ENCODE results near the gene SEMA5A. TPM values are rescaled to one million over a fixed set of nuclear protein-coding genes. Genes with fewer than 3 reads are reported as not detected.

The SEMA5A gene
- total RNA-seq, 6 experiments from 2014 or later: 54.2 to 69.7 (median 59.9) TPM

DNA sequence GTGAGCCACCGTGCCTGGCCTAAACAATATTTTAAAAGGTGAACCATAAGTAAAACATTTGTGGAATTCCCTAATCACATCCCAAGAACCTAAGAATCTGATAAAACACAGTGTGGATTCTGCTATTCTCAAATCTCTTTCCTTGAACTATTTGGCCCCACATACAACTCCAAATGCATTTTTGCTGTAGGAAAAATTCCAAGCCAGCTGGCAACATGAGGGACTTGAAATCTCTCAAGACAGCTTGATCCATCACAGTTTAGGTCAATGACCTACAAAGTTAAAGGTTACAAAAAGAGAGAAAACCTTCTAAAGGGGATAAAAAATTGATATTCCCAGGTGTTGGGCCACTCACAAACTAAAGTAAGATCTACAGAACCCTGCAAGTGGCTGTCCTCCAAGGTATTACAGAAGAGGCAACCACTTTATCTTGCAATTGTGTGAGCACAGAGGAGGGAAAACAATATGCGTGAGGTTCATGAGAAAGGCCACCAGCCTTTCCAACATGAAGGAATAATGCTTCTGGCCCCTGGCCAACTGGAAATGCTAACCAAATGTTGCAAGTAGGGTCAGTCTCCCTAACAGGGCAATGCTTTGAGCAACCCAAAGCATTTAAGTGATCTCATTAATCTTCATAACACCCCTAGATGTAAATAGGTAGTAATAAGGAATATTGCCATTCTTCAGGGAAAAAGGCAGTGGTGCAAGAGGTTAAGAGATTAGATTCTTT is 221.4 kb downstream of the SEMA5A start:
- Mint-ChIP-seq H3K36me3 (ENCODE audit: low read depth) (peaks cover 7% of the 10 kb centered on the region; the same call in 1 of the 2 replicates), H3K4me3 (no peak overlapping the region), H3K9me3 (no peaks in the 10 kb centered on the region), H3K27me3 (ENCODE audit: insufficient read depth) (no peaks in the 10 kb centered on the region), H3K27ac (no peak overlapping the region), H3K4me1 (ENCODE audit: low read depth) (peaks cover 21% of the 10 kb centered on the region)
- TF ChIP-seq CTCF (IDR thresholded peaks at IDR 0.05): no peak
- DNase-seq: no peak

- Mint-ChIP-seq H3K9me3 (no peaks in the 10 kb centered on the region), H3K4me3 (no peak overlapping the region), H3K27me3 (ENCODE audit: insufficient read depth) (no peaks in the 10 kb centered on the region), H3K36me3 (ENCODE audit: low read depth) (peaks cover 7% of the 10 kb centered on the region; the same call in 1 of the 2 replicates), H3K27ac (no peak overlapping the region), H3K4me1 (ENCODE audit: low read depth) (peaks cover 23% of the 10 kb centered on the region)
- DNase-seq: no peak
- TF ChIP-seq CTCF (IDR thresholded peaks at IDR 0.05): no peak
These were observed 225.2 kb downstream of the SEMA5A start for GRCh38 chr5:9320652-9321051.

DNA sequence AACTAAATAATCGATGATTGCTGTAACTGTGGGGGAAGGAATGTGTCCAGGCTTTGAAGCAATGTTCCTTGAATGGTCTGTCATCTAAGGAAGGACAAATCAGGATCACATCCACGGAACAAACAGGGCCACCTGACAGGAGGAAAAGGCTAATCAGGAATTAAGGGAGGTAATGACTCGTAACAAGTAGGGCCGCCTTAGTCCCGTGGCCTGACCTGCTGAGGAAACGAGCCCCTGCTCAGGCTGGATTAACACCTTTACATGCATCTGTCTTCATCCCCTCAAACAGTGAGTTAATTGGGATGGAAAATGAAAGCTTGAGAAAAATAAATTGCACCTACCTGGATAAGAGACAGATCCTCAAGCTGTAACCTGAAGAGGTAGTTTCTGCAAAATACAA is 227.8 kb downstream of the SEMA5A start:
- no peak for DNase-seq
- no peaks in the 10 kb centered on the region; the same call in 1 of the 2 replicates for H3K27me3 Mint-ChIP-seq (ENCODE audit: insufficient read depth)
- peaks cover 7% of the 10 kb centered on the region; the same call in 1 of the 2 replicates for H3K36me3 Mint-ChIP-seq (ENCODE audit: low read depth)

GRCh38 chr5:9316733-9317132 is 229.1 kb downstream of the SEMA5A start:
- no peak for DNase-seq
- TF ChIP-seq CTCF (IDR thresholded peaks at IDR 0.05): no peak
- Mint-ChIP-seq H3K4me3 (no peak overlapping the region), H3K27ac (no peak overlapping the region), H3K27me3 (ENCODE audit: insufficient read depth) (no peaks in the 10 kb centered on the region; the same call in 1 of the 2 replicates), H3K9me3 (no peaks in the 10 kb centered on the region), H3K36me3 (ENCODE audit: low read depth) (peaks cover 12% of the 10 kb centered on the region; the same call in 1 of the 2 replicates), H3K4me1 (ENCODE audit: low read depth) (peaks cover 8% of the 10 kb centered on the region)

More for the DNA sequence above, 227.8 kb downstream of the SEMA5A start:
- Mint-ChIP-seq H3K9me3 (no peaks in the 10 kb centered on the region), H3K27ac (no peak overlapping the region), H3K4me3 (no peak overlapping the region), H3K4me1 (ENCODE audit: low read depth) (peaks cover 8% of the 10 kb centered on the region)
- no peak for TF ChIP-seq CTCF (IDR thresholded peaks at IDR 0.05)

GRCh38 chr5:9316041-9316440 is 229.8 kb downstream of the SEMA5A start:
- no peak for DNase-seq
- no peaks in the 10 kb centered on the region; the same call in 1 of the 2 replicates for H3K27me3 Mint-ChIP-seq (ENCODE audit: insufficient read depth)
- H3K27ac Mint-ChIP-seq: no peak overlapping the region
- peaks cover 17% of the 10 kb centered on the region for H3K36me3 Mint-ChIP-seq (ENCODE audit: low read depth)
- H3K4me1 Mint-ChIP-seq (ENCODE audit: low read depth): peaks cover 8% of the 10 kb centered on the region
- TF ChIP-seq CTCF (IDR thresholded peaks at IDR 0.05): no peak
- H3K4me3 Mint-ChIP-seq: no peak overlapping the region
- H3K9me3 Mint-ChIP-seq: no peaks in the 10 kb centered on the region

All from HFFc6 (cell line).